Measurements from ENCODE around the gene DERA. TPM values are rescaled to one million over a fixed set of nuclear protein-coding genes. Genes with fewer than 3 reads are reported as not detected.

Gene DERA
- total and polyA plus RNA-seq, 9 of the 15 experiments (the other 6 are each of a cell fraction or from before 2014, with no cell fraction given) = 5.5 to 15.5 (median 7.8) TPM

DNA sequence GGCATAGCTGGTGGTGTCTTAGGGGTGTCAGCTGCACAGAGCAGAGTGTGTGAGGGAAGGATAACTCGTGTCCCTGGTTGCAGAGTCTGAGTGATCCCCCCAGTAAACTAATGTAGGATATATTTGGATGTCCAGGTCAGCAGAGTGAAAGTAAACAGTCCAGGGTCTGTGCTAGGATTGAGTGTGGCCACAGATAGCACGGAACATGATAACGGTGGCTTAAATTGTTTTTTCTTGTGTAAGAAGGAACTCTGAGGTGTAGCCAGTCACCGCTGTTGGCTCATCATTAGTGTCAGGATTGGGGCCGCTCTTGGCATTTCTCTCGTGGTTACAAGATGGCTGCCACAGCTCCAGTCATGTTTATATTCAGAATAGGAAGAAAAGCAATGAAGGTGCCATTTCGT lies 97.3 kb downstream of the DERA start:
- Histone ChIP-seq H3K36me3 (ENCODE audit: control insufficient read depth, insufficient read depth, low read length) (no peaks in the 10 kb centered on the region), H3K4me3 (no peak overlapping the region), H4K20me1 (replicated peaks; ENCODE audit: control insufficient read depth, insufficient read depth, low read length) (no peaks in the 10 kb centered on the region), H3K79me2 (ENCODE audit: control insufficient read depth, insufficient read depth, low read length) (no peaks in the 10 kb centered on the region), H3K4me2 (ENCODE audit: insufficient read depth, low read length) (no peak overlapping the region), H3K9me1 (ENCODE audit: control insufficient read depth, insufficient read depth, low read length) (no peaks in the 10 kb centered on the region), H3K9ac (ENCODE audit: insufficient read depth in 1 of 2, low read depth in 2 of 2, low read length in 2 of 2) (no peak overlapping the region), H3K27me3 (ENCODE audit: control insufficient read depth in 2 of 2, insufficient read depth in 2 of 2, low read length in 2 of 2) (no peaks in the 10 kb centered on the region), H2AFZ (ENCODE audit: low read depth, low read length) (no peak overlapping the region; the same call in 1 of the 2 replicates), H3K27ac (ENCODE audit: extremely low read depth, low read depth, low read length) (peak overlapping the region; percentile 32; the same call in 1 of the 3 replicates), H3K4me1 (replicated peaks in 1 of 2; ENCODE audit: control insufficient read depth in 2 of 2, insufficient read depth in 2 of 2, low read length in 2 of 2) (no peaks in the 10 kb centered on the region), H3K9me3 (replicated peaks; ENCODE audit: control insufficient read depth, insufficient read depth, low read depth, low read length) (no peaks in the 10 kb centered on the region)
- ChIA-PET CTCF (ENCODE audit: low intra/inter-chr PET ratio) (no interaction called here), POLR2A (interaction anchor here (1.1 to 1.6 kb wide), 2 partner anchors 10 to 44 kb away, joined by 4 to 5 read pairs; no protein-coding TSS in a partner anchor)
- ATAC-seq = peak; percentile 54
- in situ Hi-C loops (cut with MboI) = no loop called here
- BruUV-seq (replicated peaks) = no TSS peak
- no peak for FAIRE-seq
- DNase-seq (ENCODE audit: extremely low read depth in 1 of 4, low spot score in 3 of 4) = peak in 3 of 4 experiments; percentile 3 to 40 (median 4)
- WGBS (ENCODE audit: insufficient coverage, low coverage, missing lambda C conversion rate) = 0% methylated on average over 7 of the region's 7 CpGs
- intact Hi-C loops (cut with micrococcal nuclease) = no loop called here
- peak in 1 of 3 experiments; percentile 55 for TF ChIP-seq YY1 (IDR thresholded peaks at IDR 0.05; ENCODE audit: borderline replicate concordance in 1 of 3, control insufficient read depth in 1 of 3, extremely low read depth in 1 of 3, insufficient read depth in 3 of 3, insufficient read length in 1 of 3, insufficient replicate concordance in 2 of 3, low read depth in 1 of 3, low read length in 2 of 3)
- no peak for TF ChIP-seq BMI1 (IDR thresholded peaks at IDR 0.05; ENCODE audit: low read length)
- TF ChIP-seq TCF3 (CRISPR knock-in tag; IDR thresholded peaks at IDR 0.05) = peak; percentile 19; the same call in 1 of the 2 replicates
- no peak for TF ChIP-seq ZNF253 (CRISPR knock-in tag; conservative IDR thresholded peaks at IDR 0.05)
- no peak for TF ChIP-seq SREBF2 (CRISPR knock-in tag; IDR thresholded peaks at IDR 0.05)
- TF ChIP-seq BCL6 (CRISPR knock-in tag; IDR thresholded peaks at IDR 0.05) = no peak
- no peak for TF ChIP-seq PHF8 (IDR thresholded peaks at IDR 0.05; ENCODE audit: borderline replicate concordance, low read length)
- no peak for TF ChIP-seq ZNF384 (IDR thresholded peaks at IDR 0.05; ENCODE audit: low read depth, low read length)
- TF ChIP-seq, protein P1, sequence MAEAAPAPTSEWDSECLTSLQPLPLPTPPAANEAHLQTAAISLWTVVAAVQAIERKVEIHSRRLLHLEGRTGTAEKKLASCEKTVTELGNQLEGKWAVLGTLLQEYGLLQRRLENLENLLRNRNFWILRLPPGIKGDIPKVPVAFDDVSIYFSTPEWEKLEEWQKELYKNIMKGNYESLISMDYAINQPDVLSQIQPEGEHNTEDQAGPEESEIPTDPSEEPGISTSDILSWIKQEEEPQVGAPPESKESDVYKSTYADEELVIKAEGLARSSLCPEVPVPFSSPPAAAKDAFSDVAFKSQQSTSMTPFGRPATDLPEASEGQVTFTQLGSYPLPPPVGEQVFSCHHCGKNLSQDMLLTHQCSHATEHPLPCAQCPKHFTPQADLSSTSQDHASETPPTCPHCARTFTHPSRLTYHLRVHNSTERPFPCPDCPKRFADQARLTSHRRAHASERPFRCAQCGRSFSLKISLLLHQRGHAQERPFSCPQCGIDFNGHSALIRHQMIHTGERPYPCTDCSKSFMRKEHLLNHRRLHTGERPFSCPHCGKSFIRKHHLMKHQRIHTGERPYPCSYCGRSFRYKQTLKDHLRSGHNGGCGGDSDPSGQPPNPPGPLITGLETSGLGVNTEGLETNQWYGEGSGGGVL (CRISPR knock-in tag; IDR thresholded peaks at IDR 0.05) = no peak
- peak; percentile 47; the same call in 1 of the 2 replicates for TF ChIP-seq CEBPB (tag; IDR thresholded peaks at IDR 0.05)
- no peak for TF ChIP-seq CEBPG (CRISPR knock-in tag; IDR thresholded peaks at IDR 0.05)
- TF ChIP-seq CEBPG (tag; conservative IDR thresholded peaks at IDR 0.05 in 1 of 2, IDR thresholded peaks at IDR 0.05 in 1 of 2) = 0 out of 4 replicates have a peak, but pooled peaks of 1 of the 2 experiments have one; percentile 7
- no peak for TF ChIP-seq HDAC8 (tag; IDR thresholded peaks at IDR 0.05)
- TF ChIP-seq ZKSCAN8 (CRISPR knock-in tag; IDR thresholded peaks at IDR 0.05) = no peak
- TF ChIP-seq CAMTA2 (CRISPR knock-in tag; conservative IDR thresholded peaks at IDR 0.05) = no peak
- TF ChIP-seq ZNF644 (tag; IDR thresholded peaks at IDR 0.05; ENCODE audit: low read depth) = no peak
- TF ChIP-seq, protein P2, sequence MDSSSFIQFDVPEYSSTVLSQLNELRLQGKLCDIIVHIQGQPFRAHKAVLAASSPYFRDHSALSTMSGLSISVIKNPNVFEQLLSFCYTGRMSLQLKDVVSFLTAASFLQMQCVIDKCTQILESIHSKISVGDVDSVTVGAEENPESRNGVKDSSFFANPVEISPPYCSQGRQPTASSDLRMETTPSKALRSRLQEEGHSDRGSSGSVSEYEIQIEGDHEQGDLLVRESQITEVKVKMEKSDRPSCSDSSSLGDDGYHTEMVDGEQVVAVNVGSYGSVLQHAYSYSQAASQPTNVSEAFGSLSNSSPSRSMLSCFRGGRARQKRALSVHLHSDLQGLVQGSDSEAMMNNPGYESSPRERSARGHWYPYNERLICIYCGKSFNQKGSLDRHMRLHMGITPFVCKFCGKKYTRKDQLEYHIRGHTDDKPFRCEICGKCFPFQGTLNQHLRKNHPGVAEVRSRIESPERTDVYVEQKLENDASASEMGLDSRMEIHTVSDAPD (CRISPR knock-in tag; IDR thresholded peaks at IDR 0.05) = no peak

Data from K562 (cell line).